ENCODE measurements around the gene CELSR2.

Gene CELSR2

DNA sequence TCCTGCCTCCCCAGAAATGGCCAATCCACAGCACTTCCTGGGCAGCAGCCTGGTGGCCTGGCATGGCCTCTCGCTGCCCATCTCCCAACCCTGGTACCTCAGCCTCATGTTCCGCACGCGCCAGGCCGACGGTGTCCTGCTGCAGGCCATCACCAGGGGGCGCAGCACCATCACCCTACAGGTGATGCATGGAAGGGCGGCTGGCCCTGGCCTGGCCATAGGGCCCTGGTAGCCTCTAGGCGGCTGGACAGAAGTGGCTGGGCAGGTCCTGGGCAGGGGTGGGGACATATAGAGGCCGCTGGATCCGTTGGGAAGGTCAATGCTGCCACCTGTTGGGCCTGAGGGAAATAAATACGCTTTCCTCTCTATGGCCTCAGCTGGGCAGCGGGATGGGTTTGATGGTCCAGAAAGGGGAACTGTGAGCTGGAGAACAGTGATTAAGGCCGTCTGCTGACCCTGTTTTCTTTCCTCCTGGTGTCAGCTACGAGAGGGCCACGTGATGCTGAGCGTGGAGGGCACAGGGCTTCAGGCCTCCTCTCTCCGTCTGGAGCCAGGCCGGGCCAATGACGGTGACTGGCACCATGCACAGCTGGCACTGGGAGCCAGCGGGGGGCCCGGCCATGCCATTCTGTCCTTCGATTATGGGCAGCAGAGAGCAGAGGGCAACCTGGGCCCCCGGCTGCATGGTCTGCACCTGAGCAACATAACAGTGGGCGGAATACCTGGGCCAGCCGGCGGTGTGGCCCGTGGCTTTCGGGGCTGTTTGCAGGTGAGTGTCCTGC is 14.4 kb downstream of the CELSR2 start:
- peak; percentile 72 for DNase-seq (ENCODE audit: low read depth)

DNA sequence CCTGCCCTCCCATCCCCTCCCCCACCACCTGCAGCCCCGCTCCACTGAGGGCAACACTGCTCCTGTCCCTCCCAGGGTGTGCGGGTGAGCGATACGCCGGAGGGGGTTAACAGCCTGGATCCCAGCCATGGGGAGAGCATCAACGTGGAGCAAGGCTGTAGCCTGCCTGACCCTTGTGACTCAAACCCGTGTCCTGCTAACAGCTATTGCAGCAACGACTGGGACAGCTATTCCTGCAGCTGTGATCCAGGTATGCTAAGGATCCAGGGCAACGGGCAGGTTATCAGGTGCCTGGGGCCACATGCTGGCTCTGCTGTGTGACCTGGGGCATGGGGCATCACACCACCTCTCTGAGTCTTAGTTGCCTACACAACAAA is 15.0 kb downstream of the CELSR2 start:
- DNase-seq (ENCODE audit: low read depth) = no peak

DNA sequence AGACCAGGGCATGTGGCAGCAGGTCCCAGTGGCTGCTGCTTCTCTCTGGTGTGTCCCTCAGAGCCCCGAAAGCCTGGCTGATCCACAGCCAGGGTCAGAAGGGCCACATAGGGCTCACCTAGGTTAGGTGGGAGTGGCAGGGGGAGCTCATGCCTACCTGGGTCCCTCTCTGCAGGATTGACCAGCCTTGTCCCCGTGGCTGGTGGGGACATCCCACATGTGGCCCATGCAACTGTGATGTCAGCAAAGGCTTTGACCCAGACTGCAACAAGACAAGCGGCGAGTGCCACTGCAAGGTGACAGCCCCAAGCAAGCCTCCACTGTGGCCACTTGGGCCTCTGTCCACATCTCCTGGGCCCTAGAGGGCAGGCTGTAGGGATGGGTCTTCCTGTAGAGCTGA is 15.7 kb downstream of the CELSR2 start:
- DNase-seq (ENCODE audit: low read depth) = no peak

DNA sequence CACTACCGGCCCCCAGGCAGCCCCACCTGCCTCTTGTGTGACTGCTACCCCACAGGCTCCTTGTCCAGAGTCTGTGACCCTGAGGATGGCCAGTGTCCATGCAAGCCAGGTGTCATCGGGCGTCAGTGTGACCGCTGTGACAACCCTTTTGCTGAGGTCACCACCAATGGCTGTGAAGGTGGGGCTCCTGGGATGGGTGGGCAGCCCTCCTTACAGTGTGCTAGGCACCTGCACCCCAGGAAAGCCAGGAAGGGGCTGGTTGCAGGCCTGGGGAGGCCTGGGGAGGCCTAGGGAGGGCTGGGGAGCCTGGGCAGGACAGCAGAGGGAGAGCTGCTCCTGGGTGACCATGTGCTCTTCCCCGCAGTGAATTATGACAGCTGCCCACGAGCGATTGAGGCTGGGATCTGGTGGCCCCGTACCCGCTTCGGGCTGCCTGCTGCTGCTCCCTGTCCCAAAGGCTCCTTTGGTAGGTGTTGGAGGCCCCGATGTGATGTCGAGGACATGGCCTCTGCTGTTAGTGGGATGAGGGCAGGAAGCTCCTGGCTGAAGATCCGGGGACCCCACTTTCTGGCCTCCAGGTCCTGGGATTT is 16.5 kb downstream of the CELSR2 start:
- no peak for DNase-seq (ENCODE audit: low read depth)

DNA sequence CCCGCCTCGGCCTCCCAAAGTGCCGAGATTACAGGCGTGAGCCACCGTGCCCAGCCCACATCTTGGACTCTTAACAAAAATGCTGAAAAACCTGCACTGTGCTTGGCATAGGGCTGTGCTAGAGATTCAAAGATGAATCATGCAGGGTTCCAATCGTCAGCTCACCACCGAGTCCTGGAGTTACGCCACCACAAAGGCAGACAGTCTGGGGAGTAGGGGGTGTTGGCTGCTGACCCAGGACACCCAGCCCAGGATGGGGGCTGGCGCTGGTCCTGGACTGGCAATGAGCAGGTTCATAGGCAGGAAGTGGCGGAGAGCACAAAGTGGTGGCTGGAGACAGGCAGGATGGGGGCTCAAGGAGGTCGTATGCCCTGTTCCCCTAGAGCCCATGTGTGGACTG is 17.6 kb downstream of the CELSR2 start:
- DNase-seq (ENCODE audit: low read depth) = no peak

DNA sequence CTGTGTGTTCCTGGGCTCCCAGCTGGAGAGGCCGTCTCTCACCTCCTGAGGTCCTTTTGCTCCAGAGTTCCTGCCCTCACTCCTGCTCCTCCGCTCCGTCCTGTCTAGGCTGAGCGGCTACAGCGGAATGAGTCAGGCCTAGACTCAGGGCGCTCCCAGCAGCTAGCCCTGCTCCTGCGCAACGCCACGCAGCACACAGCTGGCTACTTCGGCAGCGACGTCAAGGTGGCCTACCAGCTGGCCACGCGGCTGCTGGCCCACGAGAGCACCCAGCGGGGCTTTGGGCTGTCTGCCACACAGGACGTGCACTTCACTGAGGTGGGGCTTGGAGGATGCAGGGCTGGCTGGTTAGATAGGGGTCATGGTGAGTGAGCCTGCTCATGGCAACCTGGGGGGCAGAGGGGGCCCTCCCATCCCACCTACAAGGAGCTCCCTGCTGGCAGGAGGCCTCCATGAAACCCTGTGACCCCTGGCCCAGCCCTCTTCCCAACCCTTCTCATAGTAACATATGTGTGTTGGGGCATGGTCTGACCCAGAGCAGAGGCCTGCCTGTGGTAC is 18.5 kb downstream of the CELSR2 start:
- DNase-seq (ENCODE audit: low read depth) = no peak

DNA sequence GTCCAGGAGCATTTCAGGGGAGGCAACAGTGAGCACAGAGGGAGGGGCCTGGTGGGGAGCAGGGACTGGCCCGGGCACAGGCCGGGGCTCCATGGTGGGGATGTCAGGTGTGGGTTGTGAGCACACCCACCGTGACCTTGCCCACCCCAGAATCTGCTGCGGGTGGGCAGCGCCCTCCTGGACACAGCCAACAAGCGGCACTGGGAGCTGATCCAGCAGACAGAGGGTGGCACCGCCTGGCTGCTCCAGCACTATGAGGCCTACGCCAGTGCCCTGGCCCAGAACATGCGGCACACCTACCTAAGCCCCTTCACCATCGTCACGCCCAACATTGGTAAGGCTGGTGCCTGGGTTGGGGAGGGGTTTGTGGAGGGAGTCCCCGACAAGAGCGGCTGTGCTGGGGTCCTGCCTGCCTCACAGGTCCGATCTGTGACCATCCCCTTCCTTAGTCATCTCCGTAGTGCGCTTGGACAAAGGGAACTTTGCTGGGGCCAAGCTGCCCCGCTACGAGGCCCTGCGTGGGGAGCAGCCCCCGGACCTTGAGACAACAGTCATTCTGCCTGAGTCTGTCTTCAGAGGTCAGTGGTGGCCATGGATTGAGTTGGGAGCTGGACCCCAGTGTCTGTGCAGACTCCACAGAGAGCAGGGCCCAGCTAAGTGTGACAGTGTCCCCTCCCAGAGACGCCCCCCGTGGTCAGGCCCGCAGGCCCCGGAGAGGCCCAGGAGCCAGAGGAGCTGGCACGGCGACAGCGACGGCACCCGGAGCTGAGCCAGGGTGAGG is 19.3 kb downstream of the CELSR2 start:
- DNase-seq (ENCODE audit: low read depth) = no peak

DNA sequence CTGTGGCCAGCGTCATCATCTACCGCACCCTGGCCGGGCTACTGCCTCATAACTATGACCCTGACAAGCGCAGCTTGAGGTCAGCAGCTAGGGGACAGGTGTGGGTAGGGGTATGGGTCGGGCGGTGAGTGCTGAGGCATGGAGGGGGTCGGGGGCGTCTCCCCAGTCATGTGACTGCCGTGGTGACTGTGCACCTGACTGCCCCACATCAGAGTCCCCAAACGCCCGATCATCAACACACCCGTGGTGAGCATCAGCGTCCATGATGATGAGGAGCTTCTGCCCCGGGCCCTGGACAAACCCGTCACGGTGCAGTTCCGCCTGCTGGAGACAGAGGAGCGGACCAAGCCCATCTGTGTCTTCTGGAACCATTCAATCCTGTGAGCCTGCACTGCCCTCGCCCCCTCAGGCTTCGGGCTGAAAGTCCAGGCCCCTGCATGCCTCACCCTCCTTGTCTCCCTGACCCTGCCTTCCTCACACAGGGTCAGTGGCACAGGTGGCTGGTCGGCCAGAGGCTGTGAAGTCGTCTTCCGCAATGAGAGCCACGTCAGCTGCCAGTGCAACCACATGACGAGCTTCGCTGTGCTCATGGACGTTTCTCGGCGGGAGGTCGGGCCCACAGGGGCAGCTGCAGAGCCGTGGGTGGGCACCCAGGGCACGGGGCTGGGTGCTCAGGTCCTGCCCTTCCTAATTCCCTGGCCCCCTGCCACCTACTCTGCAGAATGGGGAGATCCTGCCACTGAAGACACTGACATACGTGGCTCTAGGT is 20.1 kb downstream of the CELSR2 start:
- no peak for DNase-seq (ENCODE audit: low read depth)

DNA sequence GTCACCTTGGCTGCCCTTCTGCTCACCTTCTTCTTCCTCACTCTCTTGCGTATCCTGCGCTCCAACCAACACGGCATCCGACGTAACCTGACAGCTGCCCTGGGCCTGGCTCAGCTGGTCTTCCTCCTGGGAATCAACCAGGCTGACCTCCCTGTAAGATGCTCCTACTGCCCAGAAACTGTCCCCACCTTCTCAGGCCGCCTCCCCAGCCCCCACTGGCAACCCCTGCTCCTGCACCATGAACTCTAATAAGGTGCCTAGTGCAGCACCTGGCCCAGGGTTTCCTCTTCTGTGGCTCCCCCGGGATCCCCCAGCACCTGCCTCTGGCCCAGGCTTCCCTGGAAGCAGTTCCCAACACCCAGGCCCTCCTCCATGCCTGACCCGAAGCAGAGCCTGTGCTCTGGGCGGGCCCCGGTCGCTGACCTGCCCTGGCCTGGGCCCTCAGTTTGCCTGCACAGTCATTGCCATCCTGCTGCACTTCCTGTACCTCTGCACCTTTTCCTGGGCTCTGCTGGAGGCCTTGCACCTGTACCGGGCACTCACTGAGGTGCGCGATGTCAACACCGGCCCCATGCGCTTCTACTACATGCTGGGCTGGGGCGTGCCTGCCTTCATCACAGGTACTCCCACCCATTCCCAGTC is 20.8 kb downstream of the CELSR2 start:
- DNase-seq (ENCODE audit: low read depth) = no peak

DNA sequence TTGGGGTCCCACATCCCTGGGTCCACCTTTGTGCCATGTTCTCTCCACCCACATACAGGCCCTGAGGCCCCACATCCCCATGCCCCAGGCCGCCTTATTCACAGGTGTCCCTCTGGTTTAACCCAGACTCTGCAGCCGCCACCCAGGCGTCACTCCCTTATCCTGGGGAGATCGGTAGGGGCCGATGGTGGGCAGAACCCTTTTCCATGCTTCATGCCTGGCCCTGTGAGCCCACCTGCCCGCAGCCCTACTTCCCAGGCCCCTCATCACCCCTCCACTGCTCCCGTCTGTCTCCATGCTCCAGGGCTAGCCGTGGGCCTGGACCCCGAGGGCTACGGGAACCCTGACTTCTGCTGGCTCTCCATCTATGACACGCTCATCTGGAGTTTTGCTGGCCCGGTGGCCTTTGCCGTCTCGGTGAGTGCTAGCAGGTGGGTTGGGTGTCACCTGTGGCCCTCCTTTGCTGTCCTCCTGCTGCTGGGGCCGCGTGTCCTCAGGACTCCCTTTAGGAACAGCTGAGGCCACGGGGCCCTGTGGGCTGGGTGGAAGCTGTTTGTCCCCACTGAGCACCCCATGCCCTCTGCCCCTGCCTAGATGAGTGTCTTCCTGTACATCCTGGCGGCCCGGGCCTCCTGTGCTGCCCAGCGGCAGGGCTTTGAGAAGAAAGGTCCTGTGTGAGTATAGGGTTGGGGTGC is 21.4 kb downstream of the CELSR2 start:
- DNase-seq (ENCODE audit: low read depth) = no peak

DNA sequence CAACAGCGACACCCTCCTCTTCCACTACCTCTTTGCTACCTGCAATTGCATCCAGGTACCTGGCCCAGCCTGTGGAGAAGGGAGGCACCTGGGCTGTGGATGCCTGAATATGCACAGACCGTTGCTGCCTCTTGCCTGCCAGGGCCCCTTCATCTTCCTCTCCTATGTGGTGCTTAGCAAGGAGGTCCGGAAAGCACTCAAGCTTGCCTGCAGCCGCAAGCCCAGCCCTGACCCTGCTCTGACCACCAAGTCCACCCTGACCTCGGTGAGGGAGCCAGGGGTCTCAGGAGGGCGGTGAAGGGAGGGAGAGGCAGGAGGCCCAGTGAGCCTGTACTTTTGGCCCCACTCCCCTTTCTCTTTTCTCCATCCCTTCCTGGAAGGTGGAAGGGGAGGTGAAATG is 22.1 kb downstream of the CELSR2 start:
- DNase-seq (ENCODE audit: low read depth) = no peak

DNA sequence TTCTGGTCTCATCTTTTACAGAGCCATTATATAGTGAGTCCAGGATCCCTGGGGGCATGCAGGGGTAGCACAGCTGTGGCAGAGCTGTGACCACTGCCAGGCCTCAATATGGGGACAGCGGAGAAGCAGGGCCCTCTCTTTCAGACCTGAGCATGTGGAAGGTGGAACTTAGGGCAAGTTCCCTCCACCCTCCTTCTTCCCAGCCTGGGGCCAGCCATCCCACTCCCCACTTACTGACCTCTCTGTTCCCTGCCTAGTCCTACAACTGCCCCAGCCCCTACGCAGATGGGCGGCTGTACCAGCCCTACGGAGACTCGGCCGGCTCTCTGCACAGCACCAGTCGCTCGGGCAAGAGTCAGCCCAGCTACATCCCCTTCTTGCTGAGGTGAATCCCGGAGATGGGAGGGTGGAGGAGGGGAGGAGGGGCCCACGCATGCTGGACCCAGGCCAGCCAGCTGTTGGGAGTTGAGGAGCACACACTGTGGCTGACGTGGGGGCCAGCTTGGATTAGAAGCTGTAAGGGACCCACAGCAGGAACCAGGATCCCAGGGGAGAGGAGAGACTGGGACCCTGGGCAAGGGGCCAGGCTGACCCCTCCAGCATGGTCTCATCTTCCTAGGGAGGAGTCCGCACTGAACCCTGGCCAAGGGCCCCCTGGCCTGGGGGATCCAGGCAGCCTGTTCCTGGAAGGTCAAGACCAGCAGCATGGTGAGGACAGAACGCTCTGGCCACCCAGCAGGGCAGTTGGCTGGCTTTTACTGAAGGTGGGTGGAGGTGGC is 22.9 kb downstream of the CELSR2 start:
- no peak for DNase-seq (ENCODE audit: low read depth)

DNA sequence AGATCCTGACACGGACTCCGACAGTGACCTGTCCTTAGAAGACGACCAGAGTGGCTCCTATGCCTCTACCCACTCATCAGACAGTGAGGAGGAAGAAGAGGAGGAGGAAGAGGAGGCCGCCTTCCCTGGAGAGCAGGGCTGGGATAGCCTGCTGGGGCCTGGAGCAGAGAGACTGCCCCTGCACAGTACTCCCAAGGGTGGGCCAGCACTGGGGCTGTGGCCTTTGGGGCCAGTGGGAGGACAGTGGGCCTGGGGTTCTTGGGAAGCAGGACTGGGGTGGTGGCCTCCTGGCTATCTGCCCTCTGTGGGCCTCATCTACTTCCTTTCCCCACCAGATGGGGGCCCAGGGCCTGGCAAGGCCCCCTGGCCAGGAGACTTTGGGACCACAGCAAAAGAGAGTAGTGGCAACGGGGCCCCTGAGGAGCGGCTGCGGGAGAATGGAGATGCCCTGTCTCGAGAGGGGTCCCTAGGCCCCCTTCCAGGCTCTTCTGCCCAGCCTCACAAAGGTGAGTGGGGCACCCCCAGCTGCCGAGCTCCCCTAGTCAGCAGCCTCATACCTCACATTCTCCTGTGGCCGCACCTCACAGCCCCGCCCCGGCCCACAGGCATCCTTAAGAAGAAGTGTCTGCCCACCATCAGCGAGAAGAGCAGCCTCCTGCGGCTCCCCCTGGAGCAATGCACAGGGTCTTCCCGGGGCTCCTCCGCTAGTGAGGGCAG is 23.6 kb downstream of the CELSR2 start:
- no peak for DNase-seq (ENCODE audit: low read depth)

DNA sequence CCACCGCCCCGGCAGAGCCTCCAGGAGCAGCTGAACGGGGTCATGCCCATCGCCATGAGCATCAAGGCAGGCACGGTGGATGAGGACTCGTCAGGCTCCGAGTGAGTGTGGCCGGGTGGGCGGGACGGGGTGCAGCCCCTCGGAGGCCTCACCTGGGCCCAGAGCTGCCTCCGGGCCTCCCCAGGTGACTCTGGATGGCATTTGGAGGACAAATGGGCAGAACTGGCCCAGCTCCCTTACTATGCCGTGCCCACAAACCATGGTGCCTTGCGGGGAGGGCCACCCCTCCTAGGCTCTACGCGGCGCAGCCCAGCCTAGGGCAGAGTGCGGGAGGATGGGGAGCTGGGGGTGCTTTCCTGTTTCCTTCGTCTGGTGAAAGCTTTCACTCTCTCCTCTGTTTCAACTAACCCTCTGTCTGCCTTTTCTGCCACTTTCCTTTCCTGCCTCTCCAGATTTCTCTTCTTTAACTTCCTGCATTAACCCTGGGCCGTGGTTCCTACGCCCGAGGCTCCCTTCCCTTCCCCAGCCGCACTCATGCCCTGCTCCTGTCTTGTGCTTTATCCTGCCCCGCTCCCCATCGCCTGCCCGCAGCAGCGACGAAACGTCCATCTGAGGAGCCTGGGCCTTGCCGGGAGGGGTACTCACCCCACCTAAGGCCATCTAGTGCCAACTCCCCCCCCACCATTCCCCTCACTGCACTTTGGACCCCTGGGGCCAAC is 24.4 kb downstream of the CELSR2 start:
- DNase-seq (ENCODE audit: low read depth) = no peak

DNA sequence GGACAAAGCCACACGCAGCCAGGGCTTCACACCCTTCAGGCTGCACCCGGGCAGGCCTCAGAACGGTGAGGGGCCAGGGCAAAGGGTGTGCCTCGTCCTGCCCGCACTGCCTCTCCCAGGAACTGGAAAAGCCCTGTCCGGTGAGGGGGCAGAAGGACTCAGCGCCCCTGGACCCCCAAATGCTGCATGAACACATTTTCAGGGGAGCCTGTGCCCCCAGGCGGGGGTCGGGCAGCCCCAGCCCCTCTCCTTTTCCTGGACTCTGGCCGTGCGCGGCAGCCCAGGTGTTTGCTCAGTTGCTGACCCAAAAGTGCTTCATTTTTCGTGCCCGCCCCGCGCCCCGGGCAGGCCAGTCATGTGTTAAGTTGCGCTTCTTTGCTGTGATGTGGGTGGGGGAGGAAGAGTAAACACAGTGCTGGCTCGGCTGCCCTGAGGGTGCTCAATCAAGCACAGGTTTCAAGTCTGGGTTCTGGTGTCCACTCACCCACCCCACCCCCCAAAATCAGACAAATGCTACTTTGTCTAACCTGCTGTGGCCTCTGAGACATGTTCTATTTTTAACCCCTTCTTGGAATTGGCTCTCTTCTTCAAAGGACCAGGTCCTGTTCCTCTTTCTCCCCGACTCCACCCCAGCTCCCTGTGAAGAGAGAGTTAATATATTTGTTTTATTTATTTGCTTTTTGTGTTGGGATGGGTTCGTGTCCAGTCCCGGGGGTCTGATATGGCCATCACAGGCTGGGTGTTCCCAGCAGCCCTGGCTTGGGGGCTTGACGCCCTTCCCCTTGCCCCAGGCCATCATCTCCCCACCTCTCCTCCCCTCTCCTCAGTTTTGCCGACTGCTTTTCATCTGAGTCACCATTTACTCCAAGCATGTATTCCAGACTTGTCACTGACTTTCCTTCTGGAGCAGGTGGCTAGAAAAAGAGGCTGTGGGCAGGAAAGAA is 25.5 kb downstream of the CELSR2 start:
- no peak for DNase-seq (ENCODE audit: low read depth)

DNA sequence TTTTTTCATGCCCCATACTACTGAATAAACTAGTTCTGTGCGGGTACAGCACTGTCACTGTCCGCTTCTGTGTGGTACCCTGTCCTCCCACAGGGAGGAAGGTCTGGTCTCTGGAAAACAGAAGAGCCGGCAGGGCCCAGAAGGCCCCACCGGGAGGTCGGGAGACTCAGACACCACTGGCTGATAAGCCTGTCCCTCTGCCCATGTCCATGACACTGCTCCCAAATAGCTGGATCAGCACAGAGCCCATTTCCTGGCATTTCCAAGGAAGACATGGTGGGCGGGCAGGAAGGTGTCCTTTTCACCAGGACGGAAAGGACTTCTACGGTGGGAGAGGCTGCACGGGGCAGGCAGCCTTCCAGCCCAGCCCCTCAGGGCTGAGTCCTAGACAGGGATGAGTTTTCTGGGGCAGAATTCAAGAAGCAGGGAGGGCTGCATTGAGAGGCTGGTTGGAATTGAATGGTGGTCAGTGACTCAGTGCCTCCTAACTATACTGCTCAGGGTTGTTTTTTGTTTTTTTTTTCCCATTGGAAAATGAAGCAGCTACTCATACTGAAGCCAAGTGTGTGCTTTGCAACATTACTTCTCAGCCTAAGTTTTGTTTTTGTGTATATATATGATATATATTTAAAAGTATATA is 26.5 kb downstream of the CELSR2 start:
- DNase-seq (ENCODE audit: low read depth) = no peak
